Measurements from ENCODE around the gene XRCC5. TPM values are rescaled to one million over a fixed set of nuclear protein-coding genes. Genes with fewer than 3 reads are reported as not detected.

The XRCC5 gene
- total RNA-seq, 1 experiment from 2014 or later: 431 TPM

GRCh38 chr2:216147172-216148131 lies 38.3 kb downstream of the XRCC5 start:
- DNase-seq (ENCODE audit: low spot score): no peak
- in situ Hi-C loops (cut with HindIII; ENCODE audit: low sequenced_read_pairs): no loop called here

- DNase-seq (ENCODE audit: low spot score): no peak
- in situ Hi-C loops (cut with HindIII; ENCODE audit: low sequenced_read_pairs): no loop called here
These were observed 39.8 kb downstream of the XRCC5 start for GRCh38 chr2:216148983-216149382.

DNA sequence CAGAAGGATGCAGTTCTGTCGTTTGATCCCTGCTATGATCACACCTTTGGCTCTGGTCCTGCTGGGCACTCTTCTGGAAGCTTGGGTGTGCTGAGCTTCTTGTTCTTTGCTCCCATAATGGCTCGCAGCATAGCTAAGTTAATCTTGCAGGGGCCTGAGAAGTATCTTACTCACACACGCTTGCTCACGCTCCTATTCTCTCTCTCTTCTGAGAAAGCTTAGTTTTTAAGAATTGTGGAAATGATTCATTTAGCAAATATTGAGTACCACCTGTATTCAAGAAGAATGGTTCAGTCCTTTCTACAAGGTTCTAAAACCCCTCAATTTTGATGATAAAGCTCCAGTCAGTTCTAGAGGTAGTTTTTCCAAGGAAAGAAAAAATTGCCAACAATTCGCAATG lies 40.6 kb downstream of the XRCC5 start:
- DNase-seq (ENCODE audit: low spot score): no peak
- in situ Hi-C loops (cut with HindIII; ENCODE audit: low sequenced_read_pairs): no loop called here

- DNase-seq (ENCODE audit: low spot score): no peak
- in situ Hi-C loops (cut with HindIII; ENCODE audit: low sequenced_read_pairs): no loop called here
These were observed 42.3 kb downstream of the XRCC5 start for GRCh38 chr2:216151313-216152025.

GRCh38 chr2:216155954-216156353 lies 46.8 kb downstream of the XRCC5 start:
- in situ Hi-C loops (cut with HindIII; ENCODE audit: low sequenced_read_pairs): no loop called here
- DNase-seq (ENCODE audit: low spot score): no peak

DNA sequence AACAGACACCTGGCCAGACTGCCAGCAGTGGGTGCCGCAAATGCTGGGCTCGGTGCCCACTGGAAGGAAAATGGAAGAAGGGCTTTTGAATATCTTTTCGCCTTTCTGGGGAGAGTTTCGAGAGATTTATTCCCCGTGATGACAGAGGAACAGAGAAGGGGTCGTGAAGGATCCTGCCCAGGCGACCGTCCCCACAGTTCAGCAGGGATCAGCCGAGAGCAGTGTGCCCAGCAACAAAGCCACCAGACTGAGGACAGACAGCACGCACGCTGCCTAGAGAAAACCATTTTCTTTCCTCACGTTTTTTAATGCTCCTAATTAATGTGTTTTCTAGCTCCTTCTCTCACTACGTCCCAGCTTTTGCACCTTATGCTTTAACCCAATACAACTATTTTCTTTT lies 47.7 kb downstream of the XRCC5 start:
- DNase-seq (ENCODE audit: low spot score): no peak
- in situ Hi-C loops (cut with HindIII; ENCODE audit: low sequenced_read_pairs): no loop called here

GRCh38 chr2:216159144-216159543 lies 50.0 kb downstream of the XRCC5 start:
- in situ Hi-C loops (cut with HindIII; ENCODE audit: low sequenced_read_pairs): no loop called here
- no peak for DNase-seq (ENCODE audit: low spot score)

DNA sequence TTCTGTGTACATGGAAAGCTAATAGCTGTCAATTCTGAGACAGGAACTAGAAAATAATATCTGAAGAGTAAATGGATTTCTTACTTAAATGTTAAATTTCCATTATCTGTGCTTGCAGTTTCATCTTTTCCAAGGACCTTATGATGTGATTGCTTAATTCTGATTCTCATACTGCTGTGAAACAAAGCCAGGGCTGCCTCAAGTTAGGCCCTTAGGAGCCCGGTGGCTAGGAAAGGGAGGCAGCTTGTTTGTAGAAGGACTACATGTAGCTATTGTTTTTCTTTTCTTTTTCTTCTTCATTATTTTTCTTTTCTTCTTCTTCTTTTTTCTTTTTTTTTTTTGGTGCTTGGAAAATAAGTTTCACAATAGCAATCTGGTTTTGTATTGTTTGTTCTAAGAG lies 50.5 kb downstream of the XRCC5 start:
- DNase-seq (ENCODE audit: low spot score): no peak
- in situ Hi-C loops (cut with HindIII; ENCODE audit: low sequenced_read_pairs): no loop called here

GRCh38 chr2:216160786-216161185 lies 51.6 kb downstream of the XRCC5 start:
- DNase-seq (ENCODE audit: low spot score): no peak
- in situ Hi-C loops (cut with HindIII; ENCODE audit: low sequenced_read_pairs): no loop called here

DNA sequence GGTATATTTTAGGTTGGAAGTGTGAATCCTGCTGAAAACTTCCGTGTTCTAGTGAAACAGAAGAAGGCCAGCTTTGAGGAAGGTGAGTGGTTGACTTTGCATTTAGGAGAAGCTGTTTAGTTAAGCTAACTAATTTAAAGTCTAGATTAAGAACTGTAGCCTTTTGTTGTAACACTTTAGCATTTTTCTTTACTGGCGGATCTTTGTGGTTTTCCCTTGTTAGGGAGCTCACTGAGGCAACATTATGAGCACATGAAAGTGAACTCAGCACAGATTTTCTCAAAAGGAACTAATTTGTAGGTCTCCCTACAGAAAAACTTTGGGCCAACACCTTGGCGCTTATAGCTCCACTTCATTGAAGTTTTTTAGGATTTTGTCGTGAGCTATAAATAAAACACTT lies 52.8 kb downstream of the XRCC5 start:
- DNase-seq (ENCODE audit: low spot score): no peak
- in situ Hi-C loops (cut with HindIII; ENCODE audit: low sequenced_read_pairs): no loop called here

DNA sequence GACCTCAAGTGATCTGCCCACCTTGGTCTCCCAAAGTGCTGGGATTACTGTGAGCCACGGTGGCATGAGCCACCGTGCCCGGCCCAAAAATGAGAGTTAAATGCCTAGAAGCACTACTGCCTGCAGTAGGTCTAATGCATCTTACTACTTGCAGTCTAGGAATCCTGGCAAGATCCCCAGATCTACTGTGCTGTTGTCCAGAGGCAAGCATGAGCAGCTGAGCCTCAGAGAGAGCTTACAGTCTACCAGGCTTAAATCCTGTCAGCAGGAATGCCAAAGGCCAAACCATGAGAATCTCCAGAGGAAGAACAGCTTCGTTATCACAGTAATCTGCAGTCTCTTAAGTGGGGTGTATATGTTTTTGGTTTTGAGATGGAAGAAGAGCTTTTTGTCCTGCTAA lies 54.4 kb downstream of the XRCC5 start:
- in situ Hi-C loops (cut with HindIII; ENCODE audit: low sequenced_read_pairs): no loop called here
- no peak for DNase-seq (ENCODE audit: low spot score)

DNA sequence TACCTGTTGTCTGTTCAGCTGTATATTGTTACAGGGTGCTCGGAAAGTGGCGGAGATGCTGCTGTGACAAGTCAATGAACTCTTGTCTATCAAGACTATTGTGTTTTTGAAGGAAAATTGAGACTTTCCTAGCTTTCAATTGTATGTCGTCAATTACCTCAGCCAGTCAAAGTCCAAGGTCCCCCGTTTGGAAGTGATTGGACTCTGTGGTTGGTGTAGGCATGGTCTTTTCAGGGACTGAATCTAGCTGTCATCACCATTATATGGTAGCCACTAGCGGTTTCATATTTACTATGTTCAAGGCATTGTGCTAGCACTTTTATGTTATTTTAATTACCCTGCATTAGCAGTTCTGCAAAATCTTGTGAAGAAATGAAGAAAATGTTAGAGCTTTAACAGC lies 54.9 kb downstream of the XRCC5 start:
- in situ Hi-C loops (cut with HindIII; ENCODE audit: low sequenced_read_pairs): no loop called here
- no peak for DNase-seq (ENCODE audit: low spot score)

DNA sequence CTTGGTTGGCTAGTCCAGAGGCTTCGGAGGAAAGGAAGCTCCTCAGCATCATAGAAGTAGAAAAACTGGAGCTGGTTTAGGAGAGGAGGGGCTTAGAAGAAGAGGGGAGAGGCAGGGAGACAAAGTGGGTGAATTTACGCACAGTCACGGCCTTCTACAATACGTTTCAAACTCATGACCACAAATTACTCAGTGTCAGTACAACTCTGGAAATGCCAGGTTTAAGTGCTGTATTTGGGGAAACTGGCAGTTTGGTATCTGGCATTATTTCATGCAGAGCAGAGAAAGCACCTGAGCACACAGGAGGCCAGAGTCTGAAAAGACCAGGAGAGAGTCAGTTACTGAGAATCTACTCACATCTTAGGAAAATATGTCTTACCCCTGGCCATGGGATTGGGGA lies 55.4 kb downstream of the XRCC5 start:
- no peak for DNase-seq (ENCODE audit: low spot score)
- in situ Hi-C loops (cut with HindIII; ENCODE audit: low sequenced_read_pairs): no loop called here

GRCh38 chr2:216165711-216166110 lies 56.6 kb downstream of the XRCC5 start:
- in situ Hi-C loops (cut with HindIII; ENCODE audit: low sequenced_read_pairs): no loop called here

DNA sequence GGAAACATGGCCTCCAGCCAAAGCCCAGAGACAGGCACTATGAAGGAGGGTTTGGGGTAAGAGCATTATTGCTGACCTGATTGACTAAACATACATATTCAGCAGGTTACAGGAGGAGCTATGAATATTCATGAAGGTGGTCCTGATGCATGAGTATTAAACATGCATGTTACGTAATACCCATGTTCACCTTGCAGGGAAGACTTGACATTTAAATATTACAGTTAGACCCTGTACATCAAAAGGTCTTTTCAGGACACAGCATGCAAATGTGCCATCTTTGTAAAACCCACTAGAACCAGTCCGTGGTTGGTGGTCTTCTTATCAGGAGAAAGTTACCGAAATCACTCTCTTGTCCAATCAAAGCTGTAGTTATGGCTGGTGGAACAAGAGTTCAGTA lies 59.9 kb downstream of the XRCC5 start:
- DNase-seq (ENCODE audit: low spot score): no peak
- in situ Hi-C loops (cut with HindIII; ENCODE audit: low sequenced_read_pairs): no loop called here

More at GRCh38 chr2:216165711-216166110, 56.6 kb downstream of the XRCC5 start:
- DNase-seq (ENCODE audit: low spot score): no peak

- no peak for DNase-seq (ENCODE audit: low spot score)
These were observed 61.1 kb downstream of the XRCC5 start for GRCh38 chr2:216170076-216170763.

GRCh38 chr2:216171011-216171410 lies 61.9 kb downstream of the XRCC5 start:
- in situ Hi-C loops (cut with HindIII; ENCODE audit: low sequenced_read_pairs): no loop called here
- no peak for DNase-seq (ENCODE audit: low spot score)

More at GRCh38 chr2:216170076-216170763, 61.1 kb downstream of the XRCC5 start:
- in situ Hi-C loops (cut with HindIII; ENCODE audit: low sequenced_read_pairs): no loop called here

GRCh38 chr2:216172493-216172892 lies 63.3 kb downstream of the XRCC5 start:
- no peak for DNase-seq (ENCODE audit: low spot score)
- in situ Hi-C loops (cut with HindIII; ENCODE audit: low sequenced_read_pairs): no loop called here

- in situ Hi-C loops (cut with HindIII; ENCODE audit: low sequenced_read_pairs): no loop called here
- DNase-seq (ENCODE audit: low spot score): no peak
These were observed 69.9 kb downstream of the XRCC5 start for GRCh38 chr2:216179015-216179414.

GRCh38 chr2:216181351-216181750 lies 72.2 kb downstream of the XRCC5 start:
- no peak for DNase-seq (ENCODE audit: low spot score)
- in situ Hi-C loops (cut with HindIII; ENCODE audit: low sequenced_read_pairs): no loop called here

Data from G401 (cell line).